SKM-1 treated with dmso at 0.1 percent for 144 hours (cell line): ENCODE data around the gene HMGB1.

Source experiments
- DNase-seq: peaks from one replicate; lab custom pipeline; 2025; ENCODE audit not compliant: unreplicated experiment; lab: John Stamatoyannopoulos, UW

HMGB1 gene

GRCh38 chr13:30406779-30407416 is 58.8 kb downstream of the HMGB1 start:
- DNase-seq: no peak
